Measurements from ENCODE around the gene MGAT3.

MGAT3 gene

DNA sequence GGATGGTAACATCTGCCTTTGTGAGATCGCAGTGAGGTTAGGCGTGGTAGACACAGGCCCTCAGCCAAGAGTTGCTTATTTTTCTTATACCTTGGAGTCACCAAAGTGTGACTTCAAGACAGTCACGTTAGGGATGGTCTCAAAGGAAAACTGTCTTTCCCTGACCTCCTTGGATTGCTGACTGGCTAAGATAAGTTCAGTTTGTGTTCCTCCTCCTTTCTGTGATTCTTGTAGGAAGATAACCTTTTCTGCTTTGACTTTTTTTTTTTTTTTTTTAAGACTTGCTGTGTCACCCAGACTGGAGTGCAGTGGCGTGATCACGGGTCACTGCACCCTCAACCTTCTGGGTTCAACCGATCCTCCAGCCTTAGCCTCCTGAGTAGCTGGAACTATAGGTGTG lies 34.1 kb upstream of the MGAT3 start:
- no peak for TF ChIP-seq EZH2 (IDR thresholded peaks at IDR 0.05)
- TF ChIP-seq POLR2AphosphoS5 (IDR thresholded peaks at IDR 0.05; ENCODE audit: borderline replicate concordance, low read depth, low read length): no peak
- DNase-seq (ENCODE audit: low read depth, low spot score): no peak
- Histone ChIP-seq H3K27ac (no peak overlapping the region), H3K4me3 (no peak overlapping the region), H3K9ac (ENCODE audit: insufficient read length) (no peak overlapping the region), H3K9me3 (ENCODE audit: low read depth, low read length) (no peaks in the 10 kb centered on the region), H3K36me3 (ENCODE audit: insufficient read depth, low read length) (peaks cover 29% of the 10 kb centered on the region)

GRCh38 chr22:39423976-39424375 lies 32.8 kb upstream of the MGAT3 start:
- no peak overlapping the region for H3K27ac ChIP-seq

DNA sequence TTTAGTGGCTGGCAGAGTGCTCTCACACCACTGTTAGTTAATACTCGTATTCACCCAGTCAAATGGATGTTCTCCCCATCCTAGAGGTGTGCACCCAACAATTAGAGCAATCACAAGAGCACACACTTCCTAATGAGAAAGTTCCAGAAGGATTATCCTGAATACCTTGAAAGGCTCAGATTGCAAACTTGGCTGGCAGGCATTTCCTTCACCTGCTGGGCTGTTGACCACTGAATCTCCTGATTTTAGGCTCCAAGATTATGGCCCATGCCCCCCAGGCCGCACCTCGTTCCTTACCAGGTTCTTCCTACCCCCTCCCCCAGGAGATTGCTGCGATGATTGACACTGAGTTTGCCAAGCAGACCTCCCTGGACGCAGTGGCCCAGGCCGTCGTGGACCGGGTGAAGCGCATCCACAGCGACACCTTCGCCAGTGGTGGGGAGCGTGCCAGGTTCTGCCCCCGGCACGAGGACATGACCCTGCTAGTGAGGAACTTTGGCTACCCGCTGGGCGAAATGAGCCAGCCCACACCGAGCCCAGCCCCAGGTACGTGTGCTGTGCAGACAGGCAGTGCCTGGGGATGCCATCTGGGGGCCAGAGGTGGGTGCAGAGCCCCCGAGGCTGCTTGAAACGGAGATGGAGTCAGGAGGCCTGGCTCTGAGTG lies 30.3 kb upstream of the MGAT3 start:
- Histone ChIP-seq H3K4me3 (no peak overlapping the region), H3K27ac (no peak overlapping the region), H3K9ac (ENCODE audit: insufficient read length) (no peak overlapping the region), H3K9me3 (ENCODE audit: low read depth, low read length) (no peaks in the 10 kb centered on the region), H3K36me3 (ENCODE audit: insufficient read depth, low read length) (peaks cover 19% of the 10 kb centered on the region)
- no peak for TF ChIP-seq EZH2 (IDR thresholded peaks at IDR 0.05)
- no peak for TF ChIP-seq FOXP2 (optimal IDR thresholded peaks at IDR 0.05; ENCODE audit: control extremely low read depth, extremely low read length, insufficient read depth)
- TF ChIP-seq POLR2AphosphoS5 (IDR thresholded peaks at IDR 0.05; ENCODE audit: borderline replicate concordance, low read depth, low read length): no peak
- DNase-seq (ENCODE audit: low read depth, low spot score): no peak

More at GRCh38 chr22:39423976-39424375, 32.8 kb upstream of the MGAT3 start:
- no peak overlapping the region for H3K4me3 ChIP-seq
- peaks cover 28% of the 10 kb centered on the region for H3K36me3 ChIP-seq (ENCODE audit: insufficient read depth, low read length)
- TF ChIP-seq FOXP2 (optimal IDR thresholded peaks at IDR 0.05; ENCODE audit: control extremely low read depth, extremely low read length, insufficient read depth) (no peak), POLR2AphosphoS5 (IDR thresholded peaks at IDR 0.05; ENCODE audit: borderline replicate concordance, low read depth, low read length) (no peak), EZH2 (IDR thresholded peaks at IDR 0.05) (no peak)
- DNase-seq (ENCODE audit: low read depth, low spot score): no peak
- no peaks in the 10 kb centered on the region for H3K9me3 ChIP-seq (ENCODE audit: low read depth, low read length)
- no peak overlapping the region for H3K9ac ChIP-seq (ENCODE audit: insufficient read length)

DNA sequence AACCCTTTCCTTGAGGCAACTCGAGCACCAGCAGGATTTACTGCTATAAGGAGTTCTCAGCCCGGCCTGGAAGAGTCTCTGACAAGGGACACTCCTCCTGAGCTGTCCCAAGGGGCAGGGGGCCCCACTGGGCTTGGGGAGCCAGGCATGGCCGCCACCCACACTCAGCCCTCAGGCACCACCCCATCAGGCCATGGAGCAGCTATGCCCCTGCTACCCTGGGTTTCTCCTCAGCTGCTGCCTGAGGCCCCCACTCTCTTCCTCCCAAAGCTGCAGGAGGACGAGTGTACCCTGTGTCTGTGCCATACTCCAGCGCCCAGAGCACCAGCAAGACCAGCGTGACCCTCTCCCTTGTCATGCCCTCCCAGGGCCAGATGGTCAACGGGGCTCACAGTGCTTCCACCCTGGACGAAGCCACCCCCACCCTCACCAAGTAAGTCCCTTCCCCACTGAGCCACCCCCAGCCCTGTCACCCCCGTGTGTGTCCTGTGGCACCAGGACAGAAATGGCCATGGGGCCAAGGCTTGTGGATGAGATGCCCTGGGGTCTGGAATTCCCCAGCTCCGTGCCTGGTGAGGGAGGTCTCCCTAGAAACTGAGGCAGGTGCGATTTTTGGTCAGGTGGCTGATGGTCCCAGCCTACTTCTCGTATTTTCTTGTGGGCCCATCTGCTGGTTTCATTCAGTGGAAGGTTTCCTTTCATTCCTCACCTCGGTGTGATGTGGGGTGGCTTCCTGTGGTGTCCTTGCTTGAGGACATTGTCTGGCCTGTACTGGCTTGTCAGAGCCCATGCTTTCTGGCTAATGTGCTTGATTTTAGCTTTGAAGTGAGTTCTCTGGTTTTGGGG lies 28.8 kb upstream of the MGAT3 start:
- Histone ChIP-seq H3K36me3 (ENCODE audit: insufficient read depth, low read length) (peaks cover 12% of the 10 kb centered on the region), H3K27ac (peak overlapping the region; percentile 52; the same call in 1 of the 2 replicates), H3K9ac (ENCODE audit: insufficient read length) (no peak overlapping the region), H3K4me3 (peak overlapping the region; percentile 49; the same call in 1 of the 2 replicates), H3K9me3 (ENCODE audit: low read depth, low read length) (no peaks in the 10 kb centered on the region)
- TF ChIP-seq POLR2AphosphoS5 (IDR thresholded peaks at IDR 0.05; ENCODE audit: borderline replicate concordance, low read depth, low read length) (no peak), EZH2 (IDR thresholded peaks at IDR 0.05) (no peak), FOXP2 (optimal IDR thresholded peaks at IDR 0.05; ENCODE audit: control extremely low read depth, extremely low read length, insufficient read depth) (no peak)
- no peak for DNase-seq (ENCODE audit: low read depth, low spot score)

- Histone ChIP-seq H3K9me3 (ENCODE audit: low read depth, low read length) (no peaks in the 10 kb centered on the region), H3K36me3 (ENCODE audit: insufficient read depth, low read length) (peaks cover 12% of the 10 kb centered on the region), H3K4me3 (peak overlapping the region; percentile 49; the same call in 1 of the 2 replicates), H3K27ac (peak overlapping the region; percentile 2; the same call in 1 of the 2 replicates), H3K9ac (ENCODE audit: insufficient read length) (no peak overlapping the region)
- TF ChIP-seq POLR2AphosphoS5 (IDR thresholded peaks at IDR 0.05; ENCODE audit: borderline replicate concordance, low read depth, low read length) (no peak), EZH2 (IDR thresholded peaks at IDR 0.05) (no peak), FOXP2 (optimal IDR thresholded peaks at IDR 0.05; ENCODE audit: control extremely low read depth, extremely low read length, insufficient read depth) (peak; percentile 23)
- peak; percentile 50 for DNase-seq (ENCODE audit: low read depth, low spot score)
Measured at GRCh38 chr22:39428597-39429071, 28.2 kb upstream of the MGAT3 start.

GRCh38 chr22:39429186-39429585 lies 27.6 kb upstream of the MGAT3 start:
- Histone ChIP-seq H3K4me3 (peak overlapping the region; percentile 49; the same call in 1 of the 2 replicates), H3K36me3 (ENCODE audit: insufficient read depth, low read length) (peaks cover 7% of the 10 kb centered on the region), H3K9ac (ENCODE audit: insufficient read length) (no peak overlapping the region), H3K9me3 (ENCODE audit: low read depth, low read length) (no peaks in the 10 kb centered on the region), H3K27ac (peak overlapping the region; percentile 2; the same call in 1 of the 2 replicates)
- no peak for TF ChIP-seq POLR2AphosphoS5 (IDR thresholded peaks at IDR 0.05; ENCODE audit: borderline replicate concordance, low read depth, low read length)
- DNase-seq (ENCODE audit: low read depth, low spot score): no peak

- no peak for DNase-seq (ENCODE audit: low read depth, low spot score)
- TF ChIP-seq FOXP2 (optimal IDR thresholded peaks at IDR 0.05; ENCODE audit: control extremely low read depth, extremely low read length, insufficient read depth): no peak
- no peak for TF ChIP-seq POLR2AphosphoS5 (IDR thresholded peaks at IDR 0.05; ENCODE audit: borderline replicate concordance, low read depth, low read length)
- TF ChIP-seq EZH2 (IDR thresholded peaks at IDR 0.05): no peak
- Histone ChIP-seq H3K36me3 (ENCODE audit: insufficient read depth, low read length) (peaks cover 7% of the 10 kb centered on the region; the same call in 1 of the 2 replicates), H3K27ac (no peak overlapping the region), H3K4me3 (no peak overlapping the region), H3K9me3 (ENCODE audit: low read depth, low read length) (no peaks in the 10 kb centered on the region), H3K9ac (ENCODE audit: insufficient read length) (no peak overlapping the region)
Measured at GRCh38 chr22:39429916-39430575, 26.8 kb upstream of the MGAT3 start.

DNA sequence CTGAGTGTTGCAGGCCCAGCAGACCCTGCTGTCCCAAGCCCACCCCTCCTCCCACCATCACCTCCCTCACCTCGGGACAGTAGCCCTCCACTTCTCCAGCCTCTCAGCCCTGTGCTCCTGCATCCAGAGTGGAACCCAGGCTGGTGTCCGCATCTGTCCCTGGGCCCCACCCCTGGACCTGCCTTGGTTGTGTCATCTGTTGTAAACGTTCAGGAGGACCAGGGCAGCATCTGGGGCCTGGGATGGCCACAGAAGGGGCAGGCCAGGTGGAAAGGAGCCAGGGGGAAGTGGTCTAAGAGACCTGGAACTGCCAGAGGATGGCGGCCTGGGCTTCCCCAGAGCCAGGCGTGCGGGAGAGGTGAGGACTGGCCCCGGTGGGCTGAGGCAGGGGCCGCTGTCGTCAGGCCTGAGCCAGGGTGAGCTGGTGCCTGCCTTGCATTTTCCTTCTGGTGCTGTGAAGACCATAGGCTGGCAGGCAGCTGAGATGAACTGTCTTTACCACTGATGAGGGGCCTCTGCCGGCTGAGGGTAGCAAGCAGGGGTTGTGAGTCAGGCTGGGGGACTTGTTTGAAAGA lies 26.1 kb upstream of the MGAT3 start:
- Histone ChIP-seq H3K36me3 (ENCODE audit: insufficient read depth, low read length) (peaks cover 7% of the 10 kb centered on the region; the same call in 1 of the 2 replicates), H3K4me3 (no peak overlapping the region), H3K27ac (no peak overlapping the region), H3K9ac (ENCODE audit: insufficient read length) (no peak overlapping the region), H3K9me3 (ENCODE audit: low read depth, low read length) (no peaks in the 10 kb centered on the region)
- DNase-seq (ENCODE audit: low read depth, low spot score): no peak
- TF ChIP-seq POLR2AphosphoS5 (IDR thresholded peaks at IDR 0.05; ENCODE audit: borderline replicate concordance, low read depth, low read length) (no peak), FOXP2 (optimal IDR thresholded peaks at IDR 0.05; ENCODE audit: control extremely low read depth, extremely low read length, insufficient read depth) (no peak), EZH2 (IDR thresholded peaks at IDR 0.05) (no peak)

Measured in SK-N-MC (cell line).